ENCODE results near the gene ZNF33B. TPM values are rescaled to one million over a fixed set of nuclear protein-coding genes. Genes with fewer than 3 reads are reported as not detected.

Gene ZNF33B
- total RNA-seq, 1 experiment from 2014 or later = 21.1 TPM

DNA sequence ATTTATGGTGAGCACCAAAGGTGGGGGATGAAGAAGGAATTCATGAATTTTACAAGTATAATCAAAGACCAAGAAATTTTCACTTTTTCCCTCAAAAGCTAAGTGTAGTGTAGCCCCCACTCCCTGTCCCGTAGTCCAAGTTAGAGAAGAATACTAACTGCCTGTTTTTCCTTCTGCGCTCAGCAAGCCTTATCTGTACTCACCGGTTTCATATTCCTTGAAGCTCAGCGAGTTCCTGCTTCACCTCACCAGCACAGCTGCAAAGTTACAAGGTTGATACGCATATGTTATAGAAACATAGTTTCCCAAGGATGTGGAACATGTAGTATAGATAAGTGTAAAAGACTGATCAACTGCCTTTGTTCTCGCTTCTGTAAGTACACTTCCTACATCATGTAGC, 16.0 kb upstream of the ZNF33B start:
- no peak overlapping the region for H2AFZ ChIP-seq (ENCODE audit: low read depth, low read length, poor library complexity, severe bottlenecking)
- no TSS peak for BruUV-seq (replicated peaks)
- RAD21 ChIA-PET (ENCODE audit: low non-redundant PET in 1 of 2, low total read pairs in 2 of 2, uncharacterized antibody in 2 of 2, unreplicated experiment in 2 of 2) = no interaction called here
- CTCF ChIA-PET = no interaction called here
- TF ChIP-seq EZH2phosphoT487 (IDR thresholded peaks at IDR 0.05; ENCODE audit: borderline replicate concordance) (no peak), ZFX (IDR thresholded peaks at IDR 0.05) (no peak)
- H4K20me1 ChIP-seq (ENCODE audit: insufficient read depth) = no peaks in the 10 kb centered on the region
- H3K9ac ChIP-seq (ENCODE audit: low read length) = no peak overlapping the region
- no peak for ATAC-seq
- intact Hi-C loops (cut with micrococcal nuclease) = no loop called here
- H3K9me3 ChIP-seq (ENCODE audit: control insufficient read depth in 1 of 2, insufficient read depth in 1 of 2, low read depth in 1 of 2, low read length in 2 of 2) = no peaks in the 10 kb centered on the region
- no peaks in the 10 kb centered on the region for H3K4me1 ChIP-seq (ENCODE audit: control insufficient read depth in 1 of 2, insufficient read depth in 2 of 2, low read length in 2 of 2)
- no peaks in the 10 kb centered on the region for H3K79me2 ChIP-seq (ENCODE audit: insufficient read depth, low read length)
- no peaks in the 10 kb centered on the region for H3K27me3 ChIP-seq (ENCODE audit: insufficient read depth, low read length)
- DNase-seq (ENCODE audit: low read depth, low spot score) = no peak
- POLR2A ChIA-PET = no interaction called here
- H3K36me3 ChIP-seq (ENCODE audit: control insufficient read depth in 1 of 2, insufficient read depth in 2 of 2, low read length in 2 of 2) = no peaks in the 10 kb centered on the region
- H3K27ac ChIP-seq (ENCODE audit: low read depth, low read length) = no peak overlapping the region
- no peak overlapping the region for H3K4me2 ChIP-seq (ENCODE audit: low read length)
- no peaks in the 10 kb centered on the region for H3K9me2 ChIP-seq (ENCODE audit: insufficient read depth)
- H3K4me3 ChIP-seq (replicated peaks in 1 of 2; ENCODE audit: low read depth in 1 of 2, low read length in 2 of 2) = no peak overlapping the region

DNA sequence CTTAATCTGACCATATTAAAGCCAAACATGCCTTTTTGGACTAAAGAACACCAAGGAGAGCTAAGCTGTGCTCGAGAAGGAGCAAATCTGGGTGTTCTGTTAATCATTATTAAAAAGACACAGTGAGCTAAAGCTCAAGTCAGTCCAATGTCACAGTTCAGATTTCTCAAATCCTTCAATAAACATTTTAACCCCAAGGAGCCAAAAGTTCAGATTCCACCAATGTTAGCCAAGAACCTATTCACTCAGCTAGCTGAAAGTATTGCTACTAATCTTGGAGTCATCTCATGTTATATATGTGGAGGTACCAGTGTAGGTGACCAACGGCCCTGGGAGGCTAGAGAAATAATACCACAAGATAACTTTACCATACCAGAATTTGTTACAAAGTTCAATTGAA, 14.5 kb upstream of the ZNF33B start:
- BruUV-seq (replicated peaks) = no TSS peak
- ChIA-PET POLR2A (no interaction called here), CTCF (no interaction called here)

DNA sequence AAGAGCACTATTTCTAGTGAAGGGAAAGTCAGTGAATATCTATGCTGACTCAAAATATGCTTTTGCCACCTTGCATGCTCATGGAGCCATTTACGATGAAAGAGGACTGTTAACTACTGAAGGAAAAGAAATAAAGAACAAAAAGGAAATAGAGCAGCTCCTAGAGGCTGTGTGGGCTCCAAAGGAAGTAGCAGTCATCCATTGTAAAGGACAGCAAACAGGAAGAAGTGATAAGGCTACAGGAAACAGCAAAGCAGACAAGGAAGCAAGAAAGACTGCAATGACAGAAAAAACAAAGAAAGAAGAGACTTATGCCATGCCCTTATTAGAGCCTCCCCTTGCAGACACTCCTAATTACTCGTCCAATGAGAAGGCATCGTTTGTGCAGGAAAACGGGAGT, 12.0 kb upstream of the ZNF33B start:
- H3K36me3 ChIP-seq (ENCODE audit: control insufficient read depth in 1 of 2, insufficient read depth in 2 of 2, low read length in 2 of 2) = no peaks in the 10 kb centered on the region
- no peaks in the 10 kb centered on the region for H3K27me3 ChIP-seq (ENCODE audit: insufficient read depth, low read length)
- no peak overlapping the region for H2AFZ ChIP-seq (ENCODE audit: low read depth, low read length, poor library complexity, severe bottlenecking)
- no peaks in the 10 kb centered on the region for H4K20me1 ChIP-seq (ENCODE audit: insufficient read depth)
- no peaks in the 10 kb centered on the region for H3K79me2 ChIP-seq (ENCODE audit: insufficient read depth, low read length)
- H3K4me2 ChIP-seq (ENCODE audit: low read length) = no peak overlapping the region
- peaks cover 7 to 8% of the 10 kb centered on the region in 2 experiments; a peak in 3 of 4 replicates for H3K4me1 ChIP-seq (ENCODE audit: control insufficient read depth in 1 of 2, insufficient read depth in 2 of 2, low read length in 2 of 2)
- H3K27ac ChIP-seq (ENCODE audit: low read depth, low read length) = no peak overlapping the region
- no peak overlapping the region for H3K9ac ChIP-seq (ENCODE audit: low read length)
- ChIA-PET RAD21 (ENCODE audit: low non-redundant PET in 1 of 2, low total read pairs in 2 of 2, uncharacterized antibody in 2 of 2, unreplicated experiment in 2 of 2) (no interaction called here), CTCF (no interaction called here), POLR2A (no interaction called here)
- DNase-seq (ENCODE audit: low read depth, low spot score) (no peak), ATAC-seq (no peak)
- H3K9me3 ChIP-seq (ENCODE audit: control insufficient read depth in 1 of 2, insufficient read depth in 1 of 2, low read depth in 1 of 2, low read length in 2 of 2) = no peaks in the 10 kb centered on the region
- no peak for TF ChIP-seq ELF1 (IDR thresholded peaks at IDR 0.05; ENCODE audit: borderline replicate concordance, low read depth)
- TF ChIP-seq, protein P1, sequence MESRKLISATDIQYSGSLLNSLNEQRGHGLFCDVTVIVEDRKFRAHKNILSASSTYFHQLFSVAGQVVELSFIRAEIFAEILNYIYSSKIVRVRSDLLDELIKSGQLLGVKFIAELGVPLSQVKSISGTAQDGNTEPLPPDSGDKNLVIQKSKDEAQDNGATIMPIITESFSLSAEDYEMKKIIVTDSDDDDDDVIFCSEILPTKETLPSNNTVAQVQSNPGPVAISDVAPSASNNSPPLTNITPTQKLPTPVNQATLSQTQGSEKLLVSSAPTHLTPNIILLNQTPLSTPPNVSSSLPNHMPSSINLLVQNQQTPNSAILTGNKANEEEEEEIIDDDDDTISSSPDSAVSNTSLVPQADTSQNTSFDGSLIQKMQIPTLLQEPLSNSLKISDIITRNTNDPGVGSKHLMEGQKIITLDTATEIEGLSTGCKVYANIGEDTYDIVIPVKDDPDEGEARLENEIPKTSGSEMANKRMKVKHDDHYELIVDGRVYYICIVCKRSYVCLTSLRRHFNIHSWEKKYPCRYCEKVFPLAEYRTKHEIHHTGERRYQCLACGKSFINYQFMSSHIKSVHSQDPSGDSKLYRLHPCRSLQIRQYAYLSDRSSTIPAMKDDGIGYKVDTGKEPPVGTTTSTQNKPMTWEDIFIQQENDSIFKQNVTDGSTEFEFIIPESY (IDR thresholded peaks at IDR 0.05; ENCODE audit: extremely low read depth, insufficient replicate concordance, low read length) = no peak
- no peak for TF ChIP-seq ZNF274 (IDR thresholded peaks at IDR 0.05; ENCODE audit: low read depth, low read length)
- no peak for TF ChIP-seq CBX3 (IDR thresholded peaks at IDR 0.05; ENCODE audit: low read depth)
- no peak for TF ChIP-seq SP1 (IDR thresholded peaks at IDR 0.05; ENCODE audit: low read depth)
- TF ChIP-seq CEBPB (IDR thresholded peaks at IDR 0.05; ENCODE audit: low read depth) = no peak
- TF ChIP-seq SIN3A (IDR thresholded peaks at IDR 0.05; ENCODE audit: low read depth) = no peak
- TF ChIP-seq, protein P2, sequence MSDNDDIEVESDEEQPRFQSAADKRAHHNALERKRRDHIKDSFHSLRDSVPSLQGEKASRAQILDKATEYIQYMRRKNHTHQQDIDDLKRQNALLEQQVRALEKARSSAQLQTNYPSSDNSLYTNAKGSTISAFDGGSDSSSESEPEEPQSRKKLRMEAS (IDR thresholded peaks at IDR 0.05) = no peak
- no peak for TF ChIP-seq EZH2 (IDR thresholded peaks at IDR 0.05)
- H3K4me3 ChIP-seq (replicated peaks in 1 of 2; ENCODE audit: low read depth in 1 of 2, low read length in 2 of 2) = no peak overlapping the region
- intact Hi-C loops (cut with micrococcal nuclease) = no loop called here
- BruUV-seq (replicated peaks) = no TSS peak
- no peaks in the 10 kb centered on the region for H3K9me2 ChIP-seq (ENCODE audit: insufficient read depth)

More for the DNA sequence above, 14.5 kb upstream of the ZNF33B start:
- H4K20me1 ChIP-seq (ENCODE audit: insufficient read depth) = no peaks in the 10 kb centered on the region
- H3K27me3 ChIP-seq (ENCODE audit: insufficient read depth, low read length) = no peaks in the 10 kb centered on the region
- H3K27ac ChIP-seq (ENCODE audit: low read depth, low read length) = no peak overlapping the region
- RAD21 ChIA-PET (ENCODE audit: low non-redundant PET in 1 of 2, low total read pairs in 2 of 2, uncharacterized antibody in 2 of 2, unreplicated experiment in 2 of 2) = no interaction called here
- H3K36me3 ChIP-seq (ENCODE audit: control insufficient read depth in 1 of 2, insufficient read depth in 2 of 2, low read length in 2 of 2) = no peaks in the 10 kb centered on the region
- ATAC-seq (no peak), DNase-seq (ENCODE audit: low read depth, low spot score) (no peak)
- no peaks in the 10 kb centered on the region for H3K9me2 ChIP-seq (ENCODE audit: insufficient read depth)
- H3K9me3 ChIP-seq (ENCODE audit: control insufficient read depth in 1 of 2, insufficient read depth in 1 of 2, low read depth in 1 of 2, low read length in 2 of 2) = no peaks in the 10 kb centered on the region
- intact Hi-C loops (cut with micrococcal nuclease) = no loop called here
- H2AFZ ChIP-seq (ENCODE audit: low read depth, low read length, poor library complexity, severe bottlenecking) = no peak overlapping the region
- H3K79me2 ChIP-seq (ENCODE audit: insufficient read depth, low read length) = no peaks in the 10 kb centered on the region
- no peaks in the 10 kb centered on the region for H3K4me1 ChIP-seq (ENCODE audit: control insufficient read depth in 1 of 2, insufficient read depth in 2 of 2, low read length in 2 of 2)
- H3K9ac ChIP-seq (ENCODE audit: low read length) = no peak overlapping the region
- H3K4me3 ChIP-seq (replicated peaks in 1 of 2; ENCODE audit: low read depth in 1 of 2, low read length in 2 of 2) = no peak overlapping the region
- H3K4me2 ChIP-seq (ENCODE audit: low read length) = no peak overlapping the region
- TF ChIP-seq SP1 (IDR thresholded peaks at IDR 0.05; ENCODE audit: low read depth) = no peak

All from HCT116 (cell line).